H9 (cell line): ENCODE data around the gene PLA2G2C. TPM values are rescaled to one million over a fixed set of nuclear protein-coding genes. Genes with fewer than 3 reads are reported as not detected.

Experiments used
- DNase-seq: peaks from one replicate; pipeline ENCODE4 v3.0.0-alpha.2; 2017
- H2AFZ ChIP-seq: one replicate; pipeline ENCODE4 v1.6.1; 2013; ENCODE audit warnings: mild to moderate bottlenecking, low read length, control low read depth, moderate library complexity
- H2AK5ac ChIP-seq: 2 replicates; pipeline ENCODE4 v1.6.1; 2013; ENCODE audit warnings: low read length, control low read depth, mixed read lengths; ENCODE audit not compliant: insufficient read length
- H2BK120ac ChIP-seq: one replicate; pipeline ENCODE4 v1.6.1; 2013; ENCODE audit warnings: low read depth, mild to moderate bottlenecking, low read length, control low read depth, inconsistent platforms; ENCODE audit not compliant: poor library complexity, severe bottlenecking
- H2BK12ac ChIP-seq: 2 replicates; pipeline ENCODE4 v1.6.1; 2013; ENCODE audit warnings: low read length, control low read depth, mixed read lengths, low read depth; ENCODE audit not compliant: insufficient read length
- H2BK15ac ChIP-seq: 2 replicates; pipeline ENCODE4 v1.6.1; 2013; ENCODE audit warnings: low read depth, low read length, control low read depth
- H2BK20ac ChIP-seq: one replicate; pipeline ENCODE4 v1.6.1; 2013; ENCODE audit warnings: low read depth, mild to moderate bottlenecking, low read length, control low read depth, inconsistent platforms; ENCODE audit not compliant: poor library complexity, severe bottlenecking
- H2BK5ac ChIP-seq: 2 replicates; pipeline ENCODE4 v1.6.1; 2013; ENCODE audit warnings: low read length, control low read depth, mixed read lengths; ENCODE audit not compliant: insufficient read length
- H3K14ac ChIP-seq: 2 replicates; pipeline ENCODE4 v1.6.1; 2013; ENCODE audit warnings: low read length, control low read depth; ENCODE audit not compliant: insufficient read depth
- H3K18ac ChIP-seq: 2 replicates; pipeline ENCODE4 v1.6.1; 2013; ENCODE audit warnings: low read depth, mild to moderate bottlenecking, mixed read lengths, low read length, control low read depth; ENCODE audit not compliant: insufficient read length
- H3K23ac ChIP-seq: 2 replicates; pipeline ENCODE4 v1.6.1; 2013; ENCODE audit warnings: low read length, control low read depth, mixed read lengths, low read depth; ENCODE audit not compliant: insufficient read length
- H3K23me2 ChIP-seq: 2 replicates; pipeline ENCODE4 v1.6.1; 2013; ENCODE audit warnings: low read depth, mild to moderate bottlenecking, mixed read lengths, low read length, control low read depth; ENCODE audit not compliant: insufficient read length, poor library complexity, severe bottlenecking
- H3K27ac ChIP-seq: 2 replicates; pipeline ENCODE4 v1.5.1; 2013; ENCODE audit warnings: low read length, control low read depth, mixed read lengths, low read depth; ENCODE audit not compliant: insufficient read length
- H3K27me3 ChIP-seq: 2 replicates; pipeline ENCODE4 v1.6.1; 2013; ENCODE audit warnings: low read length, control low read depth, inconsistent platforms; ENCODE audit not compliant: insufficient read depth
- H3K4ac ChIP-seq: 2 replicates; pipeline ENCODE4 v1.6.1; 2013; ENCODE audit warnings: low read depth, mild to moderate bottlenecking, control low read depth, inconsistent platforms, low read length, moderate library complexity
- H3K4me1 ChIP-seq: 2 replicates; pipeline ENCODE4 v1.6.1; 2013; ENCODE audit warnings: low read length, control low read depth, inconsistent platforms; ENCODE audit not compliant: insufficient read depth
- H3K4me2 ChIP-seq: 2 replicates; pipeline ENCODE4 v1.6.1; 2013; ENCODE audit warnings: low read length, control low read depth, mixed read lengths; ENCODE audit not compliant: insufficient read length, insufficient read depth
- H3K56ac ChIP-seq: 2 replicates; pipeline ENCODE4 v1.6.1; 2013; ENCODE audit warnings: low read depth, mild to moderate bottlenecking, mixed read lengths, low read length, control low read depth; ENCODE audit not compliant: insufficient read length
- H3K79me1 ChIP-seq: 2 replicates; pipeline ENCODE4 v1.6.1; 2013; ENCODE audit warnings: low read depth, mild to moderate bottlenecking, moderate library complexity, low read length, control low read depth, inconsistent platforms; ENCODE audit not compliant: insufficient read depth, poor library complexity, severe bottlenecking
- H3K79me2 ChIP-seq: 2 replicates; pipeline ENCODE4 v1.6.1; 2013; ENCODE audit warnings: low read length, control low read depth, inconsistent platforms; ENCODE audit not compliant: insufficient read depth
- H3K9ac ChIP-seq: 2 replicates; pipeline ENCODE4 v1.6.1; 2013; ENCODE audit warnings: low read length, control low read depth, mixed read lengths; ENCODE audit not compliant: insufficient read length; ENCODE audit errors: extremely low read depth
- H3K9me3 ChIP-seq: one replicate; pipeline ENCODE4 v1.6.1; 2013; ENCODE audit warnings: low read depth, low read length, inconsistent platforms; ENCODE audit not compliant: control insufficient read depth
- H3T11ph ChIP-seq: one replicate; pipeline ENCODE4 v1.6.1; 2013; ENCODE audit warnings: mild to moderate bottlenecking, low read length, control low read depth, inconsistent platforms
- H4K20me1 ChIP-seq: one replicate; pipeline ENCODE4 v1.6.1; 2013; ENCODE audit not compliant: control insufficient read depth, insufficient read length, insufficient read depth
- H4K5ac ChIP-seq: 2 replicates; pipeline ENCODE4 v1.6.1; 2013; ENCODE audit warnings: low read depth, mild to moderate bottlenecking, mixed read lengths, low read length, control low read depth; ENCODE audit not compliant: insufficient read length
- H4K8ac ChIP-seq: replicated peaks from 2 replicates; pipeline ENCODE4 v1.6.1; 2013; ENCODE audit warnings: low read length, control low read depth, mixed read lengths, low read depth; ENCODE audit not compliant: insufficient read length
- H4K91ac ChIP-seq: 2 replicates; pipeline ENCODE4 v1.6.1; 2013; ENCODE audit warnings: low read depth, mild to moderate bottlenecking, moderate library complexity, mixed read lengths, low read length, control low read depth; ENCODE audit not compliant: insufficient read length
- H3K27ac Mint-ChIP-seq, 3 experiments: 2 replicates in 2 of 3; 3 replicates in 1 of 3; pipeline ENCODE4 v1.8.0; 2020 to 2021; ENCODE audit warnings: mixed read lengths in 3 of 3, mild to moderate bottlenecking in 1 of 3, moderate library complexity in 1 of 3
- H3K27me3 Mint-ChIP-seq: 2 replicates; pipeline ENCODE4 v1.8.0; 2021; ENCODE audit warnings: low read depth, mild to moderate bottlenecking, moderate library complexity, mixed read lengths
- H3K36me3 Mint-ChIP-seq, 3 experiments: 2 replicates in 2 of 3; 3 replicates in 1 of 3; pipeline ENCODE4 v1.8.0; 2020 to 2021; ENCODE audit warnings: low read depth in 3 of 3, mixed read lengths in 3 of 3; ENCODE audit not compliant: insufficient read depth in 1 of 3
- H3K4me1 Mint-ChIP-seq, 2 experiments: 2 replicates each; pipeline ENCODE4 v1.8.0; 2020; ENCODE audit warnings: mixed read lengths in 2 of 2
- H3K4me3 Mint-ChIP-seq, 2 experiments: 2 replicates in 1 of 2; 3 replicates in 1 of 2; pipeline ENCODE4 v1.8.0; 2020 to 2021; ENCODE audit warnings: mild to moderate bottlenecking in 2 of 2, mixed read lengths in 2 of 2, moderate library complexity in 1 of 2
- H3K9me3 Mint-ChIP-seq, 2 experiments: 2 replicates in 1 of 2; 3 replicates in 1 of 2; pipeline ENCODE4 v1.8.0; 2020; ENCODE audit warnings: mild to moderate bottlenecking in 2 of 2, mixed read lengths in 2 of 2, moderate library complexity in 1 of 2
- WGBS: extraction: QIAGEN DNeasy Blood & Tissue Kit; methylation state at CpG from one replicate; pipeline ENCODE4 v1.1.7; 2013; ENCODE audit warnings: missing lambda C conversion rate, low lambda C conversion rate, mixed read lengths; ENCODE audit not compliant: insufficient read length; ENCODE audit errors: extremely low coverage; 5-methylcytosine and 5-hydroxymethylcytosine counted together
- total RNA-seq: library from RNA; stranded (reverse); gene quantifications from 2 replicates; pipeline ENCODE4 v1.2.1, GENCODE V29; 2021
- TF ChIP-seq, protein P1 (sequence below): fragments of 200-600 bp; sonication (generic); conservative IDR thresholded peaks from 3 replicates; pipeline ENCODE4 v1.8.0; 2021; ENCODE audit warnings: antibody characterized with exemption, mild to moderate bottlenecking

PLA2G2C gene
- total RNA-seq, 1 experiment from 2014 or later: not detected

DNA sequence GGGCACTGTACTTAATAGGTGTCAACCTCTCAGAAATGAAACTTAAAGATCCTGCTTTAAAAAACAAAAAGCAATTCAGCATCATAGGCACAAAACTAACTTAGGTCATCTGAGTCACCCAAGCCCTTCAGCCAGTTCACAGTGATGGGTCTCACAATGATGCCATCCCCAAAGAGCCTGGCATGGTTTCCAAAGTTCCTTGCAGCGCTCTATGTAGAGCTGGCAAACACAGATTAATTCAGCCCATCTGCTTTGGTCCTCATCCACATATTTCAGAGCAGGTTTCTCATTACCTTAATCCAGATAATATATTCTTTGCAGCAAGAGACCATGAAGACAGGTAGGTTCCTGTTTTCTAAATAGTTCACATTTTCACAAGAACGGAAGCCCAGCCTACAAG, 14.6 kb upstream of the PLA2G2C start:
- no peaks in the 10 kb centered on the region for H3K9me3 ChIP-seq
- no CpG with 5 or more reads among the region's 2 CpGs for WGBS
- no peak overlapping the region for H3K9ac ChIP-seq
- Mint-ChIP-seq H3K9me3 (no peaks in the 10 kb centered on the region), H3K27ac (no peak overlapping the region), H3K36me3 (no peaks in the 10 kb centered on the region), H3K4me3 (no peak overlapping the region), H3K27me3 (peaks cover 18% of the 10 kb centered on the region), H3K4me1 (peaks cover 5 to 7% of the 10 kb centered on the region in 2 experiments; a peak in 2 of 4 replicates)
- H3K79me2 ChIP-seq: no peaks in the 10 kb centered on the region
- H2BK5ac ChIP-seq: no peak overlapping the region
- no peak overlapping the region for H3K23ac ChIP-seq
- no peak overlapping the region for H3T11ph ChIP-seq
- H3K23me2 ChIP-seq: no peaks in the 10 kb centered on the region
- no peak for DNase-seq
- no peak overlapping the region for H3K4ac ChIP-seq
- H2BK120ac ChIP-seq: no peak overlapping the region
- no peak overlapping the region for H3K4me2 ChIP-seq
- TF ChIP-seq, protein P1, sequence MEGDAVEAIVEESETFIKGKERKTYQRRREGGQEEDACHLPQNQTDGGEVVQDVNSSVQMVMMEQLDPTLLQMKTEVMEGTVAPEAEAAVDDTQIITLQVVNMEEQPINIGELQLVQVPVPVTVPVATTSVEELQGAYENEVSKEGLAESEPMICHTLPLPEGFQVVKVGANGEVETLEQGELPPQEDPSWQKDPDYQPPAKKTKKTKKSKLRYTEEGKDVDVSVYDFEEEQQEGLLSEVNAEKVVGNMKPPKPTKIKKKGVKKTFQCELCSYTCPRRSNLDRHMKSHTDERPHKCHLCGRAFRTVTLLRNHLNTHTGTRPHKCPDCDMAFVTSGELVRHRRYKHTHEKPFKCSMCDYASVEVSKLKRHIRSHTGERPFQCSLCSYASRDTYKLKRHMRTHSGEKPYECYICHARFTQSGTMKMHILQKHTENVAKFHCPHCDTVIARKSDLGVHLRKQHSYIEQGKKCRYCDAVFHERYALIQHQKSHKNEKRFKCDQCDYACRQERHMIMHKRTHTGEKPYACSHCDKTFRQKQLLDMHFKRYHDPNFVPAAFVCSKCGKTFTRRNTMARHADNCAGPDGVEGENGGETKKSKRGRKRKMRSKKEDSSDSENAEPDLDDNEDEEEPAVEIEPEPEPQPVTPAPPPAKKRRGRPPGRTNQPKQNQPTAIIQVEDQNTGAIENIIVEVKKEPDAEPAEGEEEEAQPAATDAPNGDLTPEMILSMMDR: no peak
- H4K8ac ChIP-seq: no peak overlapping the region
- H4K5ac ChIP-seq: no peak overlapping the region
- H3K79me1 ChIP-seq: no peaks in the 10 kb centered on the region
- H3K27ac ChIP-seq: no peak overlapping the region
- no peak overlapping the region for H2BK12ac ChIP-seq
- no peak overlapping the region for H2BK15ac ChIP-seq
- H2BK20ac ChIP-seq: no peak overlapping the region
- no peak overlapping the region for H2AK5ac ChIP-seq
- H4K20me1 ChIP-seq: no peaks in the 10 kb centered on the region
- no peaks in the 10 kb centered on the region for H3K27me3 ChIP-seq
- no peak overlapping the region for H3K14ac ChIP-seq
- H2AFZ ChIP-seq: no peak overlapping the region
- no peak overlapping the region for H3K18ac ChIP-seq
- no peak overlapping the region for H3K56ac ChIP-seq
- H4K91ac ChIP-seq: no peak overlapping the region
- H3K4me1 ChIP-seq: no peaks in the 10 kb centered on the region
